SHP77 (cell line): ENCODE data around the gene STAT4.

ENCODE experiments used
- DNase-seq, 2 experiments: peaks; one replicate each; lab custom pipeline; 2025; lab: John Stamatoyannopoulos, UW

Gene STAT4

GRCh38 chr2:191041418-191042161 is 109.2 kb downstream of the STAT4 start:
- DNase-seq = peak in 1 of 2 experiments; percentile 27

GRCh38 chr2:191039616-191040015 is 111.2 kb downstream of the STAT4 start:
- no peak for DNase-seq

- DNase-seq = no peak
Observed at GRCh38 chr2:191038741-191039140, 112.1 kb downstream of the STAT4 start.

GRCh38 chr2:191038241-191038725 is 112.5 kb downstream of the STAT4 start:
- DNase-seq = no peak

GRCh38 chr2:191037351-191037750 is 113.4 kb downstream of the STAT4 start:
- DNase-seq = no peak

DNA sequence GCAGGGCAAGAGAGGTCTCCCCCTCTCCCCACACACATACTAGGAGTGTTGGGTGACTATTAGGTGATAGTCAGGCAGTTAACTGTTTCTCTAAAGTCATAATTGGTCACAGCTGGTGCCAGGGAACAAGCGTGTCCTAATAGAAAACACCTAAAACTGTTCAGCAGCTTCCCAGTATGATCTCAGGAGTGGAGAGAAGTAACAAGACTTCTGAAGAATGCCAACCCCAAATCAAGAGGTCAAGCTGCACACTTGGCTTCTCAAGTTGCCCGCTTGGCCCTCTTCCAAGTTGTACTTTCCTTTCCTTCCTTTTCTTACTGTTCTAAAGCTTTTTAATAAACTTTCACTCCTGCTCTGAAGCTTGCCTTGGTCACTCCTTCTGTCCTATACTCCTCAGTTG is 114.4 kb downstream of the STAT4 start:
- no peak for DNase-seq

DNA sequence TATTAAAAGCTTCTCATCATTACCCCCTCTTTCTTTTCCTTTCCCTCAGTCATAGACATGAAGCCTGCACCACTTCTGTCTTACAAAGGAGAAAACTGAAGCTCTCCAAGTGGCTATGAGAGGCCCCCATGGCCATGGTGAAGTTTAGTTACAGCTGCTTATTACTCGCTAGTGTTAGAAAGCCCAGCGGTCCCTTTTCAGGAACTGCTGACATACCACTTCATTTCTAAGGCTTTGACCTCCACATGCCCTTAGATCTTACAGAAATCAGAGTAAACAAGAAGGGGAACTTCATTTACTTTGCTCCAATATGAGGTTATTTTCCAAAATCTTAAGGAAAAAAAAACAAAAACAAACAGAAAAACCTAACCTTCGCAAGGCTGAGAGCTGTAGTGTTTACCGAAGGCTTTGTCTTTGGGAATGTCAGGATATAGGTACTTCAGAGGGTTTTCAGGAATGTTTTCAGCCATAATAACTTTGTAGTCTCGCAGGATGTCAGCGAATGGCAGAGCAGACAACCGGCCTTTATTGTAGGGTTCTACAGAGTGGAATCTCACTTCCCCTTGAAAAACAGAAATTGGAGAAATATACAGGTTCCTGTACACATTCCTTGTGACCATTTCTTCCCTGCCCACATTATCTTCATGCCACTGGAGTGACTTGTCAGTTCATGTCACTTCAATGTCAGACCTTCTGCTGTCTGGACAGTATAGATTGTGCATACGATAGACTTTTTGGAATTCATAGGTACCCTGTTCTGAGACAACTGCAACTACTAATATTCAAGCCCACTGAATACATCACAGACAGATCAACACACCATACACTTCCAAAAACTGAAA is 118.0 kb downstream of the STAT4 start:
- DNase-seq = no peak

- no peak for DNase-seq
Observed at GRCh38 chr2:191031256-191031655, 119.5 kb downstream of the STAT4 start.

DNA sequence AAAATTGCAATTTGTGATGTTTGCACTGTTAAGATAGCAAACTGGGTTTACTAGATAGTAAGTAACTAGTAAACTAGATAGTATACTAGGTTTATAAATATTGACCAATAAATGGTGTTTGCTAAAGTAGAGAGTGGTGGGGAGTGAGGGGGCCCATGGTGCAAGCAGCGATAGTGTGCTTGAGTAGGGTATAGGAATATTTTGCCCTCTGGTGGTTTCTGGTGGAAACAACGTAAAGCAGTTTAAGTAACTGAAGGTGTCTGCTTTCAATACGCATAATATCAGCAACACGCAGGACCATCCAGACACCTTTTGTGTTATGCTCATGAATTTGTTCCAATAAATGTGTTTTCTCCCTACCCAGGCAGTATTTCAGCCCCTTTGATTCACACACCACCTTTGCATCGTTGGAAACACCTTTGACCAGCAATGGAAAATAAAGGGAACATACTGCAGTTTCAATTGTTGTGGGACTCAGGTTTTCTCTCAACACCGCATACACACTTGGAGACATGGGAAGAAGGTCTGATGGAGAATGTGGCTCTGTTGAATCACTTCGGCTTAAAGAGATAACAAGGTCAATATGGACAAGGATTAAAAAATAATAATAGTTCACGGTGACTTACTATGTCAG is 120.2 kb downstream of the STAT4 start:
- DNase-seq = peak; percentile 43 to 48

- DNase-seq = no peak
Observed at GRCh38 chr2:191029280-191029950, 121.4 kb downstream of the STAT4 start.

DNA sequence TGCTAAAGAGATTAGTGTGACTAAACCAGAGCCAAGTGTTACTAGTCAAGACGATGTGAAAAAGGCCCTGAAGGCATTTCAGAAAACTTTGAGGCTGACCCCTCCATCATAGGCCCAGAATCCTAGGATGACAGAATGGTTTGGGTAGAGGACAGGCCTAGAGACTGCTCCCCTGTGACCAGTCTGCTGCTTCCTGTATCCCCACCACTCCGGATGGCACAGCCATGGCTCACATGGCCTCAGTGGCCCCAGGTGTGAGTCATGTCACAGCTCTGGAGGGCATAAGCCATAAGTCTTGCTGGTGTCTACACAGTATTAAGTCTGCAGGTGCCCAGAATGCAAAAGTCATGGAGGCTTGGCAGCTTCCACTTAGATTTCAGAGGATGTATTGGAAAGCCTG is 124.4 kb downstream of the STAT4 start:
- no peak for DNase-seq

DNA sequence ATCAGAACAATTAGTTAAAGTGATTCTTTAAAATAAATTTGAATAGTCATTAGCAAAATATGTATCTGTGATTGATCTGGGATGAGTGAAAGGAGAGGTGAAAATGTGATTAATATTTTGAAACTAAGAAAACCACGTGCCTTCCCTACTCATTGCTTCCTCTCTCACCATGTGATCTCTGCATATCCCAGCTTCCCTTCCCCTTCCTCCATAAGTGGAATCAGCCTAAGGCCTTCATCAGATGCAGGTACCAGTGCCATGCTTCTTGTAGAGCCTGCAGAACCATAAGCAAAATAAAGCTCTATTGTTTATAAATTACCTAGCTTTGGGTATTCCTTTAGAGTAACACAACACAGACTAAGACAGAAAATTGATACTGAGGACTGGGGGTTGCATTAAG is 125.7 kb downstream of the STAT4 start:
- DNase-seq = no peak

DNA sequence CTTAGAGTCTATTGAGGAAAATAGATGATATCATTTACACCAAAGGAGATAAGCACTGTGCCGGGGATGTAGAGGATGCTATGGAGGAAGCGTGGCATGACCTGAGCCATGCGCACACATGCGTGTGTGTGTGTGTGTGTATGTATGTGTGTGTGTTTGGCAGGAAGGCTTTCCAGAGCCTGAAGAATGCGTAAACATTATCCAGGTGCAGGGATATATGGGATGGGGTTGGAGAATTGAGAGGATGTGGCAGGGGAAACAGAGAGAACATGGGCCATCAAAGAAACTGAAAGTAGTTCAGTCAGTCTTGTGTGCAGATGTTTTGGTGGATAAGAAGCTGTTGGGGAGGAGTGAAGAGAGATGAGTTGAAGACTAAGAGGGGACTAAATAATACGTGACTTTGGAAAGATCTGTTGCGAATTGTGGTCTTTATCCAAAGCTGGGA is 127.5 kb downstream of the STAT4 start:
- DNase-seq = no peak

- DNase-seq = peak in 1 of 2 experiments; percentile 16
Observed at GRCh38 chr2:191020742-191021381, 129.9 kb downstream of the STAT4 start.

GRCh38 chr2:191020221-191020741 is 130.5 kb downstream of the STAT4 start:
- peak; percentile 90 to 93 for DNase-seq

- DNase-seq = no peak
Observed at GRCh38 chr2:191019376-191019775, 131.4 kb downstream of the STAT4 start.

DNA sequence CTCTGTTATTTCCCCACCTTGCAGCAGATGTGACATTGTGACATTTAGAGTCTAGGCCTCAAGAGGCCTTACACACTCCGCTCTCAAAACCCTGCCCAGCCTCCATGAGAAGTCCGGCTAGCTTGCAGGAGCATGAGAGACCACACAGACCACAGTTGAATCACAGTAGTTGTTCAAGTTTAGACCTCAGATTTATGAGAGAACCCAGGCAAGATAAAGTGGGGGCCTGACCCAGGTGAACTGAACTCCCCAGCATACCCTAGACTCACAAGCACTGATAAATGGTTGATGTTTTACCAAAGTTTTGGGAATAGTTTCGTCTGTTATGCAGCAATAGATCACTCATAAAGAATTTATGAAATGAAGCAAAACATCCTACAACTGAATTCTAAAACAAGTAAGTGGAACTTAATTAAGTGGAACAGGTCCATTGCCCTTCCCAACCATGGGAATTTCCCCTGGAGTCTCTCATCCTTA is 132.1 kb downstream of the STAT4 start:
- no peak for DNase-seq

DNA sequence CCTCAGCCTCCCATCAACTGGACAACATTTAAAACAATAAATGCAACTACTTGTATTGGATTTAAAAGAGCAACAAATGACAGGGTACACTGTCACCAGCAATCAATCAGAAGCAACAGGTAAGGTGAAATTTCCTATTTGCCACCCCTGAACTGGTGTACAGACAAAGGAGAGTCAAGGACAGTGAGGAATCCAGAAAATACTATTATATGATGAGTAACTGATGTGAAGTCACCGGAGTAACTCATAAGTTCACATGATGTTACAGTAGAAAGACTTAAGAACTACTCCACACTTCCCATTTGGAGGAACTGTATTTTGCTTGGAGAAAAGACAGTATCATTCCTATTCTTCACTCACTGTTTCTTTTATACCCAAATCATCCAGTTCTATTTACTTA is 132.7 kb downstream of the STAT4 start:
- no peak for DNase-seq

DNA sequence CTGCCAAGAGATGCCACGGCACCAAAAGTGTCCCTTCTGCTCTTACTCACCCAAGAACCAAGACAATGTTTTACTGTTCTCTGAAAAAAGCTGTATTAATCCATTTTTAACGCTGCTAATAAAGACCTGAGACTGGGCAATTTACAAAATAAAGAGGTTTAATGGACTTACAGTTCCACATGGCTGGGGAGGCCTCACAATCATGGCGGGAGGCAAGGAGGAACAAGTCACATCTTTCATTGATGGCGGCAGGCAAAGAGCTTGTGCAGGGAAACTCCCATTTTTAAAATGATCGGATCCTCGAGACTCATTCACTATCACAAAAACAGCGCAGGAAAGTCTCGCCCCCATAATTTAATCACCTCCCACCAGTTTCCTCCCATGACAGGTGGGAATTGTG is 135.0 kb downstream of the STAT4 start:
- DNase-seq = no peak

DNA sequence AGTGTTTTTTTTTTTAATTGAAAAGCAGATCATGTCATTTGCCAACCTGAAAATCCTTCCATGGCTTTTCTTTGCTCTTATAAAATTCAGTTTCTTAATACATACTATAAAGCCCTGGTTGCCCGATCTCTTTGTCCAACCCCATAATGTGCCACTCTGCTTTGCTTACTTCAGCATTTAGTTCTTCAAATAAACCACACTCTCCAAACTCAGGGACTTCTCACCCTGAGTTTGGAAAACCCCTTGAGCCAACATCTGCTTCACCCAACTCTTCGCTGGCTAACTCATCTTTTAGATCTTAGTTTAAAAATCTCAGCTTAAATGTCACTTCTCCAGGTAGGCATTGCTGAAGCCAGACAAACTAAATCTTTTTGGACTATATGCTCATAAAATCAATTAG is 135.6 kb downstream of the STAT4 start:
- no peak for DNase-seq

GRCh38 chr2:191014653-191015020 is 136.2 kb downstream of the STAT4 start:
- no peak for DNase-seq
